Left lung (tissue), 10 donors: Measurements from ENCODE around the gene SVIL. TPM values are rescaled to one million over a fixed set of nuclear protein-coding genes. Genes with fewer than 3 reads are reported as not detected.

ENCODE experiments used
- ATAC-seq: fragments of 200-7000 bp; cut with Tn5 transposase; one replicate; pipeline ENCODE4 v1.9.1; 2020; ENCODE audit warnings: moderate library complexity
- DNase-seq, 4 donors: peaks; one replicate each; pipeline ENCODE4 v3.0.0-alpha.2; 2013 to 2020
- H3K27ac ChIP-seq, 2 donors: fragments of 200-600 bp; sonication (generic) in 1 of 2; one replicate each; pipeline versions ENCODE4 v1.5.0 to v1.8.0; 2020 to 2021
- H3K27me3 ChIP-seq, 2 donors: fragments of 200-600 bp; sonication (generic) in 1 of 2; one replicate each; pipeline versions ENCODE4 v1.5.0 to v1.8.0; 2020 to 2021
- H3K36me3 ChIP-seq, 2 donors: fragments of 200-600 bp; sonication (generic) in 1 of 2; one replicate each; pipeline versions ENCODE4 v1.5.0 to v1.8.0; 2020 to 2021
- H3K4me1 ChIP-seq, 2 donors: fragments of 200-600 bp; one replicate each; pipeline ENCODE4 v1.8.0; 2021
- H3K4me3 ChIP-seq, 2 donors: fragments of 200-600 bp; sonication (generic) in 1 of 2; one replicate each; pipeline versions ENCODE4 v1.5.0 to v1.8.0; 2020 to 2021; ENCODE audit warnings: mild to moderate bottlenecking in 1 of 2
- H3K9me3 ChIP-seq, 2 donors: fragments of 200-600 bp; sonication (generic) in 1 of 2; one replicate each; pipeline versions ENCODE4 v1.5.0 to v1.8.0; 2020 to 2021
- CTCF ChIP-seq, 2 donors: fragments of 200-600 bp; sonication (generic) in 1 of 2; IDR thresholded peaks; one replicate each; pipeline versions ENCODE4 v1.5.0 to v1.8.0; 2021; ENCODE audit warnings: antibody characterized with exemption in 2 of 2
- intact Hi-C, 2 donors: fragments of 100-400 bp; cut with DNase I; formaldehyde crosslinking; loops; one replicate each; pipeline versions ENCODE4 v1.11.2 to v1.14.2; 2022
- polyA plus RNA-seq, 6 donors: library from polyadenylated mRNA; unstranded; fragments of 120-200 nt; gene quantifications; one replicate each; pipeline ENCODE4 v1.2.1, GENCODE V29; 2013; ENCODE audit not compliant: insufficient read length in 6 of 6
- total RNA-seq, 2 donors: library from RNA; stranded (reverse); fragmentation: NEBNext Ultra II Directional; extraction: Animal tissue kit (Norgen Biotek cat#: 25700); gene quantifications; one replicate each; pipeline ENCODE4 v1.2.1, GENCODE V29; 2021
- donor health status: DM: no; HTN: yes; CAD: no.
- donor health status: DM: no; HTN: no; CAD: no.

SVIL gene
- total and polyA plus RNA-seq, 8 donors = 49.3 to 103 (median 54.9) TPM

GRCh38 chr10:29502351-29502750 lies 132.4 kb downstream of the SVIL start:
- Histone ChIP-seq H3K27ac (no peak overlapping the region), H3K4me1 (no peaks in the 10 kb centered on the region), H3K9me3 (no peaks in the 10 kb centered on the region), H3K27me3 (no peaks in the 10 kb centered on the region), H3K36me3 (peaks cover 0 to 37% of the 10 kb centered on the region in 2 donors), H3K4me3 (no peak overlapping the region)
- TF ChIP-seq CTCF (IDR thresholded peaks at IDR 0.05) = no peak
- DNase-seq (no peak), ATAC-seq (no peak)
- intact Hi-C loops = no loop called here

- no peak for TF ChIP-seq CTCF (IDR thresholded peaks at IDR 0.05)
- Histone ChIP-seq H3K27me3 (no peaks in the 10 kb centered on the region), H3K4me1 (no peaks in the 10 kb centered on the region), H3K9me3 (no peaks in the 10 kb centered on the region), H3K36me3 (peaks cover 0 to 42% of the 10 kb centered on the region in 2 donors), H3K27ac (no peak overlapping the region), H3K4me3 (no peak overlapping the region)
- no peak for DNase-seq
- peak; percentile 54 for ATAC-seq
- intact Hi-C loops = no loop called here
Observed at GRCh38 chr10:29501692-29502091, 133.1 kb downstream of the SVIL start.

GRCh38 chr10:29499993-29500537 lies 134.7 kb downstream of the SVIL start:
- H3K27ac ChIP-seq = no peak overlapping the region
- intact Hi-C loops = no loop called here
- H3K9me3 ChIP-seq = no peaks in the 10 kb centered on the region
- TF ChIP-seq CTCF (IDR thresholded peaks at IDR 0.05) = no peak
- H3K36me3 ChIP-seq = peaks cover 0 to 44% of the 10 kb centered on the region in 2 donors
- H3K4me1 ChIP-seq = no peaks in the 10 kb centered on the region
- no peak overlapping the region for H3K4me3 ChIP-seq
- ATAC-seq = no peak
- H3K27me3 ChIP-seq = no peaks in the 10 kb centered on the region
- no peak for DNase-seq

- no peaks in the 10 kb centered on the region for H3K4me1 ChIP-seq
- intact Hi-C loops = no loop called here
- peak; percentile 83 to 87 for TF ChIP-seq CTCF (IDR thresholded peaks at IDR 0.05)
- no peak overlapping the region for H3K4me3 ChIP-seq
- H3K9me3 ChIP-seq = no peaks in the 10 kb centered on the region
- no peaks in the 10 kb centered on the region for H3K27me3 ChIP-seq
- no peak overlapping the region for H3K27ac ChIP-seq
- peaks cover 0 to 72% of the 10 kb centered on the region in 2 donors for H3K36me3 ChIP-seq
- peak; percentile 29 to 93 (median 60) for DNase-seq
- peak; percentile 94 for ATAC-seq
Observed at GRCh38 chr10:29496341-29497162, 138.2 kb downstream of the SVIL start.

- intact Hi-C loops = no loop called here
- no peak for DNase-seq
- no peak overlapping the region for H3K4me3 ChIP-seq
- ATAC-seq = no peak
- no peak for TF ChIP-seq CTCF (IDR thresholded peaks at IDR 0.05)
- peaks cover 0 to 80% of the 10 kb centered on the region in 2 donors for H3K36me3 ChIP-seq
- no peak overlapping the region for H3K27ac ChIP-seq
- H3K27me3 ChIP-seq = no peaks in the 10 kb centered on the region
- H3K4me1 ChIP-seq = no peaks in the 10 kb centered on the region
- H3K9me3 ChIP-seq = no peaks in the 10 kb centered on the region
Observed at GRCh38 chr10:29495366-29495765, 139.4 kb downstream of the SVIL start.
